ENCODE data around the gene EGLN3. TPM values are rescaled to one million over a fixed set of nuclear protein-coding genes. Genes with fewer than 3 reads are reported as not detected.

EGLN3 gene
- total RNA-seq, 1 experiment from 2014 or later = 0.54 TPM

GRCh38 chr14:33996462-33996861 is 45.6 kb upstream of the EGLN3 start:
- no TSS peak for BruUV-seq (replicated peaks)
- intact Hi-C loops (cut with micrococcal nuclease) = no loop called here
- DNase-seq (ENCODE audit: unreplicated experiment) = no peak
- ChIA-PET CTCF (interaction anchor here (1.1 kb wide), 1 partner anchor 102 kb away, joined by 3 read pairs; no protein-coding TSS in a partner anchor), POLR2A (no interaction called here)
- Mint-ChIP-seq H3K36me3 (ENCODE audit: insufficient read depth, unreplicated experiment) (peaks cover 2% of the 10 kb centered on the region), H3K4me3 (ENCODE audit: unreplicated experiment) (no peak overlapping the region), H3K4me1 (ENCODE audit: insufficient read depth, unreplicated experiment) (no peaks in the 10 kb centered on the region), H3K27ac (ENCODE audit: low read depth, unreplicated experiment) (no peak overlapping the region), H3K27me3 (ENCODE audit: insufficient read depth, unreplicated experiment) (no peaks in the 10 kb centered on the region), H3K9me3 (ENCODE audit: unreplicated experiment) (no peaks in the 10 kb centered on the region)
- no peak for TF ChIP-seq CTCF (IDR thresholded peaks at IDR 0.05; ENCODE audit: unreplicated experiment)

GRCh38 chr14:33993246-33993645 is 42.4 kb upstream of the EGLN3 start:
- TF ChIP-seq CTCF (IDR thresholded peaks at IDR 0.05; ENCODE audit: unreplicated experiment) = no peak
- CTCF ChIA-PET = no interaction called here
- intact Hi-C loops (cut with micrococcal nuclease) = no loop called here
- POLR2A ChIA-PET = no interaction called here
- no TSS peak for BruUV-seq (replicated peaks)
- Mint-ChIP-seq H3K9me3 (ENCODE audit: unreplicated experiment) (no peaks in the 10 kb centered on the region), H3K4me1 (ENCODE audit: insufficient read depth, unreplicated experiment) (peaks cover 11% of the 10 kb centered on the region), H3K27ac (ENCODE audit: low read depth, unreplicated experiment) (no peak overlapping the region), H3K36me3 (ENCODE audit: insufficient read depth, unreplicated experiment) (no peaks in the 10 kb centered on the region), H3K27me3 (ENCODE audit: insufficient read depth, unreplicated experiment) (no peaks in the 10 kb centered on the region), H3K4me3 (ENCODE audit: unreplicated experiment) (no peak overlapping the region)
- no peak for DNase-seq (ENCODE audit: unreplicated experiment)

GRCh38 chr14:33992274-33993007 is 41.6 kb upstream of the EGLN3 start:
- DNase-seq (ENCODE audit: unreplicated experiment) = no peak
- Mint-ChIP-seq H3K4me1 (ENCODE audit: insufficient read depth, unreplicated experiment) (peaks cover 11% of the 10 kb centered on the region), H3K27me3 (ENCODE audit: insufficient read depth, unreplicated experiment) (no peaks in the 10 kb centered on the region), H3K36me3 (ENCODE audit: insufficient read depth, unreplicated experiment) (no peaks in the 10 kb centered on the region), H3K27ac (ENCODE audit: low read depth, unreplicated experiment) (no peak overlapping the region), H3K4me3 (ENCODE audit: unreplicated experiment) (no peak overlapping the region), H3K9me3 (ENCODE audit: unreplicated experiment) (no peaks in the 10 kb centered on the region)
- intact Hi-C loops (cut with micrococcal nuclease) = no loop called here
- POLR2A ChIA-PET = no interaction called here
- CTCF ChIA-PET = no interaction called here
- no peak for TF ChIP-seq CTCF (IDR thresholded peaks at IDR 0.05; ENCODE audit: unreplicated experiment)
- BruUV-seq (replicated peaks) = no TSS peak

- DNase-seq (ENCODE audit: unreplicated experiment) = no peak
- BruUV-seq (replicated peaks) = no TSS peak
- Mint-ChIP-seq H3K4me3 (ENCODE audit: unreplicated experiment) (no peak overlapping the region), H3K36me3 (ENCODE audit: insufficient read depth, unreplicated experiment) (no peaks in the 10 kb centered on the region), H3K27me3 (ENCODE audit: insufficient read depth, unreplicated experiment) (no peaks in the 10 kb centered on the region), H3K4me1 (ENCODE audit: insufficient read depth, unreplicated experiment) (peaks cover 11% of the 10 kb centered on the region), H3K9me3 (ENCODE audit: unreplicated experiment) (no peaks in the 10 kb centered on the region), H3K27ac (ENCODE audit: low read depth, unreplicated experiment) (no peak overlapping the region)
- no peak for TF ChIP-seq CTCF (IDR thresholded peaks at IDR 0.05; ENCODE audit: unreplicated experiment)
- ChIA-PET CTCF (no interaction called here), POLR2A (no interaction called here)
- intact Hi-C loops (cut with micrococcal nuclease) = no loop called here
Observed at GRCh38 chr14:33990790-33991189, 39.9 kb upstream of the EGLN3 start.
